Endometrium (tissue), 2 donors: ENCODE results near the gene FAM131C.
"Not testable (repeated sequence)": the region's sequence is repeated elsewhere in the genome, so short reads cannot be mapped to it uniquely, and the experiment has no call there.

Experiments
- FAIRE-seq: peaks from 2 replicates; lab custom pipeline; 2012; peaks lifted over from hg19 to GRCh38; lab: Jason Lieb, UNC
- donor health status: control.
- donor health status: control.

FAM131C gene

GRCh38 chr1:16076031-16076864 lies 2.8 kb upstream of the FAM131C start:
- no peak for FAIRE-seq

GRCh38 chr1:16075337-16076030 lies 2.0 kb upstream of the FAM131C start:
- FAIRE-seq, result no peak

DNA sequence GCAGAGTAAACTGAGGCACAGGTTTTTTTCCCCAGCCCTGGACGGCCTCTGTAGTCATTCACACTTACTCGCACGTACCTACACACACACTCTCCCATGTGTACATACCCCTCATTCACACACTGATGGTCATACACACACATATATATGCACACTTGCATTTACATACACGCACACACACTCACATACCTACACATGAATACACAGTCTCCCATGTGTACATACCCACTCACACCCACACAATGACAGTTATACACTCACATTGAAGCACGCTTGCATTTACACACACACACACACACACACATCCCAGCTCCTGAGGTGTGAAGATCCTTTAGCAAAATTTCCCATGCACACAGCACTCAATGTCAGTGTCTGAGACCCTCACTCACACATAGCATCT lies 766 bp upstream of the FAM131C start:
- no peak for FAIRE-seq

DNA sequence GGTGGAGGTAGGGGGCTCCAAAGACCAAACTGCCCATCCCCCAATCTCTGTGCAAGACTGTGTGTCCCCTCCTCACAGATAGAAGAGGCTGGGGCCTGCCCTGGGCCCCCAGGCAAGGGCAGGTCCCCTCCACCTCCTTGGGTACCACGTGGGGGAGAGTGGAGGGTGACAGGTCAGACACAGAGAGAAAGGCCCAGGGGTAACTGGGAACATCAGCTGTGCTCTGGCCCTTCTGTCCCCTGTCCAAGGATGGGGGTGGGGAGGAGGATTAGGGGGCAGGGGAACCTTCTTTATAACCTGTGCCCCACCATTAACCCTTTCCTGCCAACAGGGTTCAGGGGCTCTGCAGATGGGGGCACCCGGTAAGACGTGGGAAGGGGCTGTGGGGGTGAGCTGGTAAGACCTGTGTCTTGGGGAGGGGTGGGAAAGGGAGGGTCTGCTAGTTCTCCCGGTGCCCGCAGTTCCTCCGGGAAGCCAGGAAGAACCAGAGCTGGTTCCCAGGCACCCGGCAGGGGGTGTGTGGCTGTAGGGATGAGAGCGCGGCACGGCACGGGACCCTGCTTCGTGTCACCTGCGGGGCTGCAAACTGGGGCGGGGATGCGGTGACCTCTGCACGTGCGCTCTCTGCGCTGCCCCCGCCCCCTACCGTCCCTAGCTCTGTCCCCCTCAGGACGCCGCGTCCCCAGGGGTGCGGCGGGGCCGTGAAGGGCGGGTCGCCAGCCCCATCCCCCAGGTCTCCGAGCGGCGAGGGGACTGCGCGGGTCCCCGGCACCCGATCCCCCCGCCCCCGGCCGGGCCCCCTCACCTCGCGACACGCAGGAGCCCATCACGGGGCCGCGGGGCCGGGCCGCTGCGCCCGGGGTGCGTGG lies 601 bp downstream of the FAM131C start:
- FAIRE-seq, result no peak

- no peak for FAIRE-seq
Observed at GRCh38 chr1:16072095-16072494, 1.4 kb downstream of the FAM131C start.

- FAIRE-seq, result no peak
Observed at GRCh38 chr1:16071614-16072013, 1.8 kb downstream of the FAM131C start.

- FAIRE-seq, result no peak
Observed at GRCh38 chr1:16070640-16071355, 2.7 kb downstream of the FAM131C start.

DNA sequence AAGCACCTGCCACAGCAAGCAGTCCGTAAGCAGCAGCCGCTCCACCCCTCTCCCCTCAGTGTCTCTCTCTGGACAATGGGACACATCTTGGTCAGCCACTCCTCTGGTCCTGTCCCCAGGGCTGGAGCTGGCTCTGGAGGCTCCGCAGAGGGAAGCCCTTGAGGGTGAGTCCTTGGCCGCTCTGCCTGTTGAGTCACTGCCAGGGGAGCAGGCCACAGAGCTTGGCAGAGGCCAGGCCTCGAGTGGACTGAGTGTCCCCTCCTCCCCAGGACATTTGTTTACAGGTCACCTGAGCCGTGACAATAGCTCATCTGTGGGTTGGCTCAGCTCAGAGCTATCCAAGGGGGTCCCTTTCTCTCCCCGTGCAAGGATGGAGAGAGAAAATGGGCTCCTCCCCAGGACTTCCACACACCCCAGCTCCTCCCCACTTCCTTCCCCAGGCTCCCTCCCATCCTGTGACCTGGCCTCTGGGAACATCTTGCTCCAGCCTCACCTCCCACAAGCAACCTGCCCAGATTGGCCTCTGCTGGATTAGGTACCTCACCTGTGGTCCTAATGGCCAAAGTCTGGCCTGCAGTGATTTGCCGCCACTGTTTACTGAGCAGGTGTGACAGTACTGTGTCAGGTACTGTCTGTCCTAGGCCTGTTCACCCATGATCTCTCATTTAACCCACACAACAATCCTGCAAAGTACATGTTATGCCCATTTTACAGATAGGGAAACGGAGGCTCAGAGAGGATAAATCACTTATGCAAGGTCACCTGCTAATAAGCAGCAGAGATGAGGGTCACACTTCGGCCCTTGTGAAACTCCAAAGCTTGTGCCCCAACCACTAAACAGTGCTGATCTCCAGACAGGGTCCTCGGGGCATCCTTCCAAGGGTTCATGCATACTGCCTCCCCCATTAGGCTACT lies 4.8 kb downstream of the FAM131C start:
- FAIRE-seq, result no peak

GRCh38 chr1:16067933-16068332 lies 5.5 kb downstream of the FAM131C start:
- FAIRE-seq, result no peak

GRCh38 chr1:16067127-16067768 lies 6.2 kb downstream of the FAM131C start:
- no peak for FAIRE-seq

DNA sequence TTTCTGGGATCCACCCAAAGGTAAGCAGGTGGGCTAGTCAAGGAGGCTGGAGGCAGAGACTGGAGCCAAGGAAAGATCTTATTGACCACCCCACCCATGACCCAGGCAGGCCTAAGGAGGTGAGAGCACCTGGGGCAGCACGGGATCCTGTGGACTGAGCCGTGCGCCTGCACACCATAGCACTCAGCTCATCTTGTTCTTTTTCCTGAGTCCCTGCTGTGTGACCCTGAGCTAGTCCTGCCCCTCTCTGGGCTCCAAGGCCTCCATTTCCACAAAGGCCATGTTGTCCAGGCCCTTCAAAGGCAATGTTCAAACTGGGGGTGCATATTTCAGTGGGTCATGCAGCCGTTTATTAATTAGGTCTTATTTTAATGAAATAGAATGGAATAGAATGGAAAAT lies 7.2 kb downstream of the FAM131C start:
- FAIRE-seq, result no peak

GRCh38 chr1:16065269-16065576 lies 8.2 kb downstream of the FAM131C start:
- FAIRE-seq, result no peak

GRCh38 chr1:16064536-16065268 lies 8.7 kb downstream of the FAM131C start:
- no peak for FAIRE-seq

- no peak for FAIRE-seq
Observed at GRCh38 chr1:16063921-16064320, 9.5 kb downstream of the FAM131C start.

DNA sequence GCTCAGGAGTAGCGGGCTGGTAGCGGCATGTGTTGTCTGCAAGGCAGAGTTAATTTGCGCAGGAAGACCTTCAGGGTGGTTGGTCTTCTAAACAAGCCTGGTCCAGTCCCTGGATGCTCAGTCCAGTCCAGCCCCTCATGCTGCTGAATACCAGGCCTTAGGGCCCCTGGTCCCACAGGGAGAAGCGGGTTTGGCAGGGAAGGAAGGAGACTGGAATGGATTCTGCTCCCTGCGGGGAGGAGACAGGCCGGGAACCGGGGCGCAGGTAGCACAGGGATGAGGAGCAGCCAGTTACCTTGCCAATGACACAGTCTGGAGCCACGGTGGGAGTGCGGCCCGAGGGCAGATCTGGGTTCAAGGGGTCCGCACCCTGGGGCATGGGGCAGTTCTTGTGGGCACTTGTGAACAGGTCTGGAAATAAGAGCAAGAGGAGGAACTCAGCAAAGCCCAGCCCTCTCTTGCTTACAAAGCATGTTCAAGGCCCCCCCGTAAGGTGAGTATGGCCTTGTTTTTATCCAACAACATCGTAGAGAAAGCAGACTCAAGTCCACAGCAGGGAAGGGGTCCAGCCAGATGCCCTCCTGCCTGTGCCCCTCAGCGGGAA lies 10.1 kb downstream of the FAM131C start:
- FAIRE-seq, result no peak

DNA sequence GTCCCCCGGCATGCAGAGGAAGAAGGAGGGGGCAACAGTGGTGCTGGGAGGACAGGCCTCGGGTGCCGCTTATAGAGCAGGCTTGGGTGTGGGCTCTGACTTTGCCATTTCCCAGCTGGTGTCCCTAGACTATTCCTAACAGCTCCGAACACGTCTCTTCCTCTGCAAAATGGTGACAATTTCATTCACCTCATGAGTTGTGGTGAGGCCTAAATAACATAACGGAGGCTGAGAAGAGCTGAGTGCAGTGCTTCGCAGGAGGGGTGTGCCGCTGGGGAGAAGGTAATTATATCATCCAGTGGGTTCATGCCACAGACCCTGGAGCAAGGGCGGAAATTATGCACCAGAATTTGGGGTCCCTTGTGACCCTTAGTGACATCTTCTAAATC lies 10.8 kb downstream of the FAM131C start:
- FAIRE-seq, result not testable (repeated sequence)

DNA sequence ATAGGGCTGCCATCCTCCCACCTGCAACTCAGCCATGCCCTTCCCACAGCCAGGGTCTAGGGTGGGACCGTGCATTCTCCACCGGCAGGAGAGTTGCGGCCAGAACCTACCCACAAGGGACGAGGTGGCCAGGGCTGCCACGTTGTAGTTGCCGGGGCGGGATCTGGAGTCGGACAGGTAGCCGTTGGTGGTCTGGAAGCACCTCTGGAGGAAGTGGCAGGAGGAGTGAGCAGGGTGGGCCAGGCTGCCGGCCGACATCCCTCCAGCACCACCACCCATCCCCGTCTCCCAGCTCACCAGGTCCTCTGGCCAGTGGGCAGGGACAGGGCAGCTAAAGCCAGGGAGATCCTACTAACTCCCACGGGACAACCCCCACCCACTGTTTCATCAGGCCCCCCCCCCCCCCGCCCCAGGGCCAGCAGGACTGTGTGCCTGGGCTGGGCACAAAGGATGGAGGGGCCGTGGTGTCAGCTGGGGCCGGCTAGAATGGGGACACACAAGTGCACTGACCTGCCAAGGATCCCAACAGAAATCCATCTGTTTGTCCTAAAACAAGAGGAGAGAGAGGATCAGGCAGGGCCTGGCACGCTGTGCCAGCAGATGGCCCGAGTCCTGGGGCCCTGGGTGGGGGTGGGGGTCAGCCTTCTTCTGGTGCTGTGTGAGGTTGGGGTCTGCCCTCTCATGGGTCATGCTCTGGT lies 11.3 kb downstream of the FAM131C start:
- not testable (repeated sequence) for FAIRE-seq

- no peak for FAIRE-seq
Observed at GRCh38 chr1:16061266-16061665, 12.2 kb downstream of the FAM131C start.
